Memory B cell (primary cell): Measurements from ENCODE around the gene PPP6R2.
"Not testable (repeated sequence)": the region's sequence is repeated elsewhere in the genome, so short reads cannot be mapped to it uniquely, and the experiment has no call there.

Experiments
- ATAC-seq: fragments of 150-1000 bp; cut with Tn5 transposase; 2 replicates; pipeline ENCODE4 v1.10.0; 2021; ENCODE audit warnings: low read depth, mild to moderate bottlenecking, moderate library complexity
- DNase-seq, 2 donors: peaks; one replicate each; pipeline ENCODE4 v3.0.0; 2022; ENCODE audit warnings: low spot score in 2 of 2
- H3K27ac Mint-ChIP-seq: one replicate; pipeline ENCODE4 v1.8.0; 2022; ENCODE audit warnings: mild to moderate bottlenecking, moderate library complexity, mixed read lengths
- H3K27me3 Mint-ChIP-seq: one replicate; pipeline ENCODE4 v1.8.0; 2022; ENCODE audit warnings: mixed read lengths
- H3K36me3 Mint-ChIP-seq: one replicate; pipeline ENCODE4 v1.8.0; 2022; ENCODE audit warnings: mild to moderate bottlenecking, mixed read lengths
- H3K4me1 Mint-ChIP-seq: one replicate; pipeline ENCODE4 v1.8.0; 2022; ENCODE audit warnings: mixed read lengths
- H3K4me3 Mint-ChIP-seq: one replicate; pipeline ENCODE4 v1.8.0; 2022; ENCODE audit warnings: mild to moderate bottlenecking, moderate library complexity, mixed read lengths
- H3K9me3 Mint-ChIP-seq: one replicate; pipeline ENCODE4 v1.8.0; 2022; ENCODE audit warnings: mixed read lengths

The PPP6R2 gene

DNA sequence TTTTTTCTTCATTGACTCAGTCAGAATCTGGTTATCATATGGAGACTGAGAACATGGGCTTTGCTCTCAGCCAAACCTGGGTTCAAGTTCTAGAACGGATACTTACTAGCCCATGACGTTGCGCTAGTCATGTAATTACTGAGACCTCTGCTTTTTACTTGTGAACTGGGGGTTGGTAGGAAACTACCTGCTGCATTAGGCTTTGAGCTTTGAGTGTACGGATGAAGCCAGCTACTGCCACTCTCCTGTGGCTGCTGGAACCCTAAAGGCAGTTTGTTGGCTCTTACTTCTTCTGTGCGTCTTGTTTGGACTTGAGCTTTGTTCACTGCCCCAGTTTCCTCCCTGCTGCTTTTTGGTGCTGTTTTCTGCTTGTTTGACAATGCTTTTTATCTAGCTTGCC lies 18.1 kb downstream of the PPP6R2 start:
- Mint-ChIP-seq H3K4me3 (no peak overlapping the region), H3K9me3 (no peaks in the 10 kb centered on the region), H3K27me3 (no peaks in the 10 kb centered on the region), H3K27ac (peak overlapping the region; percentile 46), H3K36me3 (peaks cover 15% of the 10 kb centered on the region), H3K4me1 (peaks cover 28% of the 10 kb centered on the region)
- ATAC-seq: no peak
- no peak for DNase-seq

- ATAC-seq: no peak
- Mint-ChIP-seq H3K4me1 (peaks cover 28% of the 10 kb centered on the region), H3K27me3 (no peaks in the 10 kb centered on the region), H3K36me3 (peaks cover 15% of the 10 kb centered on the region), H3K4me3 (no peak overlapping the region), H3K9me3 (no peaks in the 10 kb centered on the region), H3K27ac (no peak overlapping the region)
- no peak for DNase-seq
Measured at GRCh38 chr22:50361688-50362087, 18.6 kb downstream of the PPP6R2 start.

- ATAC-seq: no peak
- Mint-ChIP-seq H3K4me3 (no peak overlapping the region), H3K36me3 (peaks cover 20% of the 10 kb centered on the region), H3K9me3 (no peaks in the 10 kb centered on the region), H3K27me3 (no peaks in the 10 kb centered on the region), H3K4me1 (peaks cover 25% of the 10 kb centered on the region), H3K27ac (no peak overlapping the region)
- no peak for DNase-seq
Measured at GRCh38 chr22:50363166-50363802, 20.2 kb downstream of the PPP6R2 start.

GRCh38 chr22:50363803-50364194 lies 20.7 kb downstream of the PPP6R2 start:
- not testable (repeated sequence) for DNase-seq, H3K9me3 Mint-ChIP-seq, H3K27ac Mint-ChIP-seq, H3K27me3 Mint-ChIP-seq, ATAC-seq, H3K4me3 Mint-ChIP-seq
- peaks cover 23% of the 10 kb centered on the region for H3K4me1 Mint-ChIP-seq
- peaks cover 22% of the 10 kb centered on the region for H3K36me3 Mint-ChIP-seq

- H3K36me3 Mint-ChIP-seq: peaks cover 14% of the 10 kb centered on the region
- H3K27me3 Mint-ChIP-seq: no peaks in the 10 kb centered on the region
- no peak overlapping the region for H3K27ac Mint-ChIP-seq
- no peaks in the 10 kb centered on the region for H3K9me3 Mint-ChIP-seq
- peaks cover 8% of the 10 kb centered on the region for H3K4me1 Mint-ChIP-seq
- DNase-seq (no peak), ATAC-seq (no peak)
- no peak overlapping the region for H3K4me3 Mint-ChIP-seq
Measured at GRCh38 chr22:50367778-50368500, 24.8 kb downstream of the PPP6R2 start.

DNA sequence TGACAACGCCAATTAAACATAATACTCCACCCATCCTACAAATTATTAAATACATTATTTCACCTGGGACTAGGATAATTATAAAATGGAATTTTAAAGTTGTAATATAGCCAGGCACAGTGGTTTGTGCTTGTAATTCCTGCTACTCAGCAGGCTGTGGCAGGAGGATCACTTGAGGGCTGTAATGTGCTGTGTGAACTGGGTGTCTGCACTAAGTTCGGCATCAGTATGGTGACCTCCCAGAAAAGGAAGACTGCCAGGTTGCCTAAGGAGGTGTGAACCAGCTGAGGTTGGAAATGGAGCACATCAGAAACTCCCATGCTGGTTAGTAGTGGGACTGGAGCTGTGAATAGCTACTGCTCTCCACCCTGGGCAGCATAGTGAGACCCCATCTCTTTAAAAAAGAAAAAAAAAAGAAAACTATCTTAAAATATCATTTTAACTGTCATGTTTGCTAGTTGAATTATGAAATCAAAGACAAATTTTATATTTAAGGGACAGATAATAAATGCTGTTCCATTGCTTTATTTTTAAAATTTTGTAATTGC lies 28.0 kb downstream of the PPP6R2 start:
- Mint-ChIP-seq H3K4me3 (no peak overlapping the region), H3K36me3 (peaks cover 11% of the 10 kb centered on the region), H3K27me3 (no peaks in the 10 kb centered on the region), H3K4me1 (peaks cover 4% of the 10 kb centered on the region), H3K27ac (no peak overlapping the region), H3K9me3 (no peaks in the 10 kb centered on the region)
- ATAC-seq: no peak
- DNase-seq: no peak

DNA sequence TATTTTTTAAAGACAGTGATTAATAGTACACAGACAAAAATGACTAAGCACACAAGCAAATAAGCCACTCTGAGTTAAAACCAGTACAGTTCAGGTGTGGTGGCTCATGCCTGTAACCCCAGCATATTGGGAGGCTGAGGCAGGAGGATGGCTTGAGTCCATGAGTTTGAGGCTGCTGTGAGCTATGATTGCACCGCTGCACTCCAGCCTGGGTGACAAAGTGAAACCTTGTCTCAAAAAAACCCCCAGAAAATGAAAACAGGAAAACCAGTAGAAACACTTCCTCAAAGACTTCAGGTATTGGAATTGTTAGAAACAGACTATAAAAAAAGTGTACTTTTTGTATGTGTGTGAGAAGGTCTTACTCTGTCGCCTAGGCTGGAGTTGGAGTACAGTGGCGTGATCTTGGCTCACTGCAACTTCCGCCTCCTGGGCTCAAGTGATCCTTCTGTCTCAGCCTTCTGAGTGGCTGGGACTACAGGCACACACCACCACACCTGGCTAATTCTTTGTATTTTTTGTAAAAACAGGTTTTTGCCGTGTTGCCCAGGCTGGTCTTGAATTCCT lies 33.0 kb downstream of the PPP6R2 start:
- Mint-ChIP-seq H3K9me3 (no peaks in the 10 kb centered on the region), H3K4me3 (peak overlapping the region; percentile 47), H3K27ac (no peak overlapping the region), H3K36me3 (peaks cover 10% of the 10 kb centered on the region), H3K27me3 (no peaks in the 10 kb centered on the region), H3K4me1 (peaks cover 9% of the 10 kb centered on the region)
- ATAC-seq: peak; percentile 84
- no peak for DNase-seq

DNA sequence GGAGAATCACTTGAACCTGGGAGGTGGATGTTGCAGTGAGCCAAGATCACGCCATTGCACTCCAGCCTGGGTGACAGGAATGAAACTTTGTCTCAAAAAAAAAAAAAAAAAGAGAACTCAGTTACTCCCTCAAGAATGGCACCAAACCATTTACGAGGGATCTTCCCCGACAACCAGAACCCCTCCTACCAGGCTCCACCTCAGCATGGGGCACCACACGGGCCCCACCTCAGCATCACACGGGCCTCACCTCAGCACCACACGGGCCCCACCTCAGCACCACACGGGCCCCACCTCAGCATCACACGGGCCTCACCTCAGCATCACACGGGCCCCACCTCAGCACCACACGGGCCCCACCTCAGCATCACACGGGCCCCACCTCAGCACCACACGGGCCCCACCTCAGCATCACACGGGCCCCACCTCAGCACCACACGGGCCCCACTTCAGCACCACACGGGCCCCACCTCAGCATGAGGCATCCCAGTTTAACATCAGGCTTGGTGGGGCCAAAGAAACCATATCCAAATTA lies 38.0 kb downstream of the PPP6R2 start:
- Mint-ChIP-seq H3K4me1 (peaks cover 11% of the 10 kb centered on the region), H3K27ac (peak overlapping the region; percentile 68)
- H3K27me3 Mint-ChIP-seq, H3K36me3 Mint-ChIP-seq, DNase-seq, H3K9me3 Mint-ChIP-seq, H3K4me3 Mint-ChIP-seq, ATAC-seq: not testable (repeated sequence)

GRCh38 chr22:50396751-50397370 lies 53.7 kb downstream of the PPP6R2 start:
- ATAC-seq: no peak
- Mint-ChIP-seq H3K4me1 (peaks cover 27% of the 10 kb centered on the region), H3K4me3 (no peak overlapping the region), H3K27me3 (no peaks in the 10 kb centered on the region), H3K9me3 (no peaks in the 10 kb centered on the region), H3K27ac (peak overlapping the region; percentile 25), H3K36me3 (peaks cover 14% of the 10 kb centered on the region)
- no peak for DNase-seq

DNA sequence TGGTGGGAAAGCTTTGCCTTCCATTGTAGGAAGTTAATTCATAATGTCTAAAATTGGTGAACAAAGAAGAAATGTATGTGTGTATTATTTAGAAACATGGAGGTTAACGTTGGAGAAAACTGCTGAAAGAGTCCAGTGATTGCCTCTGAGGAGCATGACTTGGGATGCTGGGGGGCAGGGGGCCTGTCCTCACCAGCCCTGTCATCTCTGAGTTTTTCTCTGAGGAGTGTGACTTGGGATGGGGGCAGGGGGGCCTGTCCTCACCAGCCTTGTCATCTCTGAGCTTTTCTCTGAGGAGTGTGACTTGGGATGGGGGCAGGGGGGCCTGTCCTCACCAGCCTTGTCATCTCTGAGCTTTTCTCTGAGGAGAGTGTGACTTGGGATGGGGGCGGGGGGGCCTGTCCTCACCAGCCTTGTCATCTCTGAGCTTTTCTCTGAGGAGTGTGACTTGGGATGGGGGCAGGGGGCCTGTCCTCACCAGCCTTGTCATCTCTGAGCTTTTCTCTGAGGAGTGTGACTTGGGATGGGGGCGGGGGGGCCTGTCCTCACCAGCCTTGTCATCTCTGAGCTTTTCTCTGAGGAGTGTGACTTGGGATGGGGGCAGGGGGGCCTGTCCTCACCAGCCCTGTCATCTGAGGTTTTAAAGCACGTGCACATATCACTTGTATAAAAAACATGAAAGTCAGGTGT lies 54.4 kb downstream of the PPP6R2 start:
- H3K27me3 Mint-ChIP-seq, ATAC-seq, H3K27ac Mint-ChIP-seq, H3K9me3 Mint-ChIP-seq, H3K4me3 Mint-ChIP-seq, DNase-seq: not testable (repeated sequence)
- peaks cover 27% of the 10 kb centered on the region for H3K4me1 Mint-ChIP-seq
- H3K36me3 Mint-ChIP-seq: peaks cover 12% of the 10 kb centered on the region

- Mint-ChIP-seq H3K4me1 (peaks cover 34% of the 10 kb centered on the region), H3K27me3 (no peaks in the 10 kb centered on the region), H3K4me3 (peak overlapping the region; percentile 47), H3K9me3 (no peaks in the 10 kb centered on the region), H3K27ac (peak overlapping the region; percentile 82), H3K36me3 (peaks cover 5% of the 10 kb centered on the region)
- peak; percentile 70 for ATAC-seq
- no peak for DNase-seq
Measured at GRCh38 chr22:50398831-50399648, 55.9 kb downstream of the PPP6R2 start.

DNA sequence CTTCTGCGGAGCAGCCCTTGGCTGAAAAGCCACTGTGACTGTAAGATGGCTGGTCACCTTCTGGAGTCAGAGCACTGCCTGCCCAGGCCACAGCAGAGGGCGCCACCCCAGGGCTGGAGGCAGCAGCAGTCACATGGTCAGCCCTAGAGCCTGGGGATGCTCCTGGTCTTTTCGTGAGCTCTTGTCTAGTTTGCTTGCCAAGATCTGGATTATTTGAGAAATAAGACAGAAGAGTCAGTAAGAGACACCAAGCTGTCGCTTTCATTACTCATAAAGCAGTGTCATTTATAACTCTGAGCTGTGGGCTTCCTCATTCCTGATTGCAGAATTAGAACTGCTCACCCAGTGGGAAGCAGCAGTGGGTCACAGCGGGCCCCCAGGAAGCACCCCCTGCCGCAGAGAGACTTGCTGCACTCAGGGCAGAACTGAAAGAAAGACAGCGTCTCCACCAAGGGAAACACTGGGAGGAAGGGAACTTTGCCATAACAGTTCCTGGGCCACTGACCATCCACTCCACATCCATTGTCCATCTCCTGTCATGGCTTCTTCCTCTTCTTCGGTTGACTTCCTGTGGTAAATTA lies 56.7 kb downstream of the PPP6R2 start:
- no peak for DNase-seq
- Mint-ChIP-seq H3K9me3 (no peaks in the 10 kb centered on the region), H3K4me1 (peaks cover 34% of the 10 kb centered on the region), H3K27me3 (no peaks in the 10 kb centered on the region), H3K27ac (peak overlapping the region; percentile 82), H3K4me3 (peak overlapping the region; percentile 27), H3K36me3 (peaks cover 5% of the 10 kb centered on the region)
- peak; percentile 57 for ATAC-seq
